ENCODE measurements around the gene TSTD2. TPM values are rescaled to one million over a fixed set of nuclear protein-coding genes. Genes with fewer than 3 reads are reported as not detected.
A peak's percentile ranks its signal among the peaks of the same experiment; 100 is the strongest.

TSTD2 gene
- total and polyA plus RNA-seq, 2 donors from 2014 or later: 9.0 to 23.4 TPM

DNA sequence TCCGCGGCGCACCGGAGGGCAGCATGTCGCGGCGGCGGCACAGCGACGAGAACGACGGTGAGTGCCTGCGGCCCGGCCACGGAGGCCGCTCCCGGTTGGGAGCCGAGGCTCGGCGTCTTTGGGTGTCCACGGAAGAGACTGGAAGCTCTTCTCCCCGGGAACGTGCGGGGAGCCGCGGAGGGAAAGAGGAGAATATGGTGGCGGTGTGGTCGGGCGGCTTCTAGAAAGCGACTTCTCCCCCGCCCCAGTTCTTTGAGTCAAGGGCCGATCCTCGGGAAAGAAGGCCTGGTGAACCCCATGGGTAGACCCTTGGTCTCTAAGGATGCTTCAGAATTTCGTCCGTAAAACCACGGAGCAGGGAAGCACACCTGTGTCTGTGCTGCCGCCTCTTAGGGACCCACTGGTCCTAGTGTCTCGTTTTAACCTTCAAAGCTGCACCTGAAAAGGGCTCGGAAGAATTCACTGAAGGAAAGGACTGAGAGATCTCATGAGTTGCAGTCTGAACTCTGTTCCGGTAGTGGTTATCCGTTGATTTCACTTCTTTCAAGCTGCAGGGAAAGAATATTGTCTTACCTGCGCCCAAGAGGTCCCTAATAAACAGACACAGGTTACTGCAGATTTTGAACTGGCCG, 807 bp upstream of the TSTD2 start:
- Histone ChIP-seq H3K36me3 (ENCODE audit: control insufficient read depth in 2 of 3, insufficient read depth in 3 of 3, low read length in 3 of 3) (no peaks in the 10 kb centered on the region), H3K9me3 (ENCODE audit: control insufficient read depth in 2 of 3, insufficient read depth in 1 of 3, low read length in 3 of 3) (no peaks in the 10 kb centered on the region), H3K9ac (ENCODE audit: low read length in 3 of 3) (peak overlapping the region; percentile 56 to 92 (median 90)), H3K4me1 (ENCODE audit: control insufficient read depth in 2 of 3, insufficient read depth in 2 of 3, low read depth in 1 of 3, low read length in 3 of 3) (peaks cover 0 to 18% (median 12%) of the 10 kb centered on the region in 3 donors), H3K27me3 (ENCODE audit: control insufficient read depth, insufficient read depth, low read length) (no peaks in the 10 kb centered on the region), H3K27ac (ENCODE audit: low read depth in 2 of 2, low read length in 2 of 2) (peak overlapping the region; percentile 92 to 99), H3K4me3 (ENCODE audit: low read length in 3 of 3) (peak overlapping the region; percentile 83 to 99 (median 83))
- FAIRE-seq (no peak), DNase-seq (peak in 1 of 5 donors; percentile 42)
- no peak for TF ChIP-seq CTCF (IDR thresholded peaks at IDR 0.05; ENCODE audit: borderline replicate concordance, extremely low read depth, insufficient read depth)
- intact Hi-C loops (cut with DNase I): no loop called here

GRCh38 chr9:97632248-97632984, 752 bp downstream of the TSTD2 start:
- TF ChIP-seq CTCF (IDR thresholded peaks at IDR 0.05; ENCODE audit: borderline replicate concordance, extremely low read depth, insufficient read depth): no peak
- Histone ChIP-seq H3K27ac (ENCODE audit: low read depth in 2 of 2, low read length in 2 of 2) (peak overlapping the region; percentile 92 to 99), H3K27me3 (ENCODE audit: control insufficient read depth, insufficient read depth, low read length) (no peaks in the 10 kb centered on the region), H3K4me3 (ENCODE audit: low read length in 3 of 3) (peak overlapping the region; percentile 83 to 99 (median 99)), H3K4me1 (ENCODE audit: control insufficient read depth in 2 of 3, insufficient read depth in 2 of 3, low read depth in 1 of 3, low read length in 3 of 3) (peaks cover 0 to 12% (median 11%) of the 10 kb centered on the region in 3 donors), H3K9ac (ENCODE audit: low read length in 3 of 3) (peak overlapping the region; percentile 92 to 99 (median 96)), H3K9me3 (ENCODE audit: control insufficient read depth in 2 of 3, insufficient read depth in 1 of 3, low read length in 3 of 3) (no peaks in the 10 kb centered on the region), H3K36me3 (ENCODE audit: control insufficient read depth in 2 of 3, insufficient read depth in 3 of 3, low read length in 3 of 3) (no peaks in the 10 kb centered on the region)
- FAIRE-seq: no peak
- DNase-seq: peak; percentile 72 to 91 (median 83)
- intact Hi-C loops (cut with DNase I): no loop called here

DNA sequence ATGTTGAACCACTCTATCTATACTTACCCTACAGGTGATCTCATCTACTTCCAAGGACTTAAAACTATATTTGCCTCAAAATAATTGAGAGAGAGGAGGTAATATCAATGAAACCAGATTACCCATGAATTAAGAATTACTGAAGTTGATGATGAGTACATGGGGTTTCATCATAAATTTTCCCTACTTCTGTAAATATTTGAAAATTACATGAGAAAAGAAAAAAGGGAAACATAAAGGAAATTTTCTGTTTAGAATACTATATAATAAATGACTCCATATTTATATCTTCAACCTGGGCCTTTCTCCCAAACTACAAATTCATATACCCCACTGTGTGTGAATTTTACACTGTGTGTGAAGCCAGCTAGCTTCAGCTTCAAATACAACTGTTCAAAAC, 2.6 kb downstream of the TSTD2 start:
- no peaks in the 10 kb centered on the region for H3K9me3 ChIP-seq (ENCODE audit: control insufficient read depth in 2 of 3, insufficient read depth in 1 of 3, low read length in 3 of 3)
- no peak overlapping the region for H3K4me3 ChIP-seq (ENCODE audit: low read length in 3 of 3)
- intact Hi-C loops (cut with DNase I): no loop called here
- DNase-seq (no peak), FAIRE-seq (no peak)
- peaks cover 0 to 9% (median 8%) of the 10 kb centered on the region in 3 donors for H3K4me1 ChIP-seq (ENCODE audit: control insufficient read depth in 2 of 3, insufficient read depth in 2 of 3, low read depth in 1 of 3, low read length in 3 of 3)
- H3K9ac ChIP-seq (ENCODE audit: low read length in 3 of 3): no peak overlapping the region
- no peak for TF ChIP-seq CTCF (IDR thresholded peaks at IDR 0.05; ENCODE audit: borderline replicate concordance, extremely low read depth, insufficient read depth)
- H3K27me3 ChIP-seq (ENCODE audit: control insufficient read depth, insufficient read depth, low read length): no peaks in the 10 kb centered on the region
- no peak overlapping the region for H3K27ac ChIP-seq (ENCODE audit: low read depth in 2 of 2, low read length in 2 of 2)
- H3K36me3 ChIP-seq (ENCODE audit: control insufficient read depth in 2 of 3, insufficient read depth in 3 of 3, low read length in 3 of 3): peaks cover 0 to 1% (median 0%) of the 10 kb centered on the region in 3 donors
